D721Med (cell line): ENCODE data around the gene POLN.

Source experiments
- DNase-seq: peaks from one replicate; pipeline ENCODE4 v3.0.0; 2011; ENCODE audit warnings: low spot score; ENCODE audit not compliant: insufficient read length
- FAIRE-seq: peaks from 2 replicates; lab custom pipeline; 2011; peaks lifted over from hg19 to GRCh38; lab: Jason Lieb, UNC
- TF ChIP-seq, protein P1 (sequence below): IDR thresholded peaks from 2 replicates; pipeline ENCODE4 v1.5.1; 2012; ENCODE audit warnings: mild to moderate bottlenecking, control low read depth; ENCODE audit not compliant: insufficient read depth; ENCODE audit errors: missing control alignments

POLN gene

DNA sequence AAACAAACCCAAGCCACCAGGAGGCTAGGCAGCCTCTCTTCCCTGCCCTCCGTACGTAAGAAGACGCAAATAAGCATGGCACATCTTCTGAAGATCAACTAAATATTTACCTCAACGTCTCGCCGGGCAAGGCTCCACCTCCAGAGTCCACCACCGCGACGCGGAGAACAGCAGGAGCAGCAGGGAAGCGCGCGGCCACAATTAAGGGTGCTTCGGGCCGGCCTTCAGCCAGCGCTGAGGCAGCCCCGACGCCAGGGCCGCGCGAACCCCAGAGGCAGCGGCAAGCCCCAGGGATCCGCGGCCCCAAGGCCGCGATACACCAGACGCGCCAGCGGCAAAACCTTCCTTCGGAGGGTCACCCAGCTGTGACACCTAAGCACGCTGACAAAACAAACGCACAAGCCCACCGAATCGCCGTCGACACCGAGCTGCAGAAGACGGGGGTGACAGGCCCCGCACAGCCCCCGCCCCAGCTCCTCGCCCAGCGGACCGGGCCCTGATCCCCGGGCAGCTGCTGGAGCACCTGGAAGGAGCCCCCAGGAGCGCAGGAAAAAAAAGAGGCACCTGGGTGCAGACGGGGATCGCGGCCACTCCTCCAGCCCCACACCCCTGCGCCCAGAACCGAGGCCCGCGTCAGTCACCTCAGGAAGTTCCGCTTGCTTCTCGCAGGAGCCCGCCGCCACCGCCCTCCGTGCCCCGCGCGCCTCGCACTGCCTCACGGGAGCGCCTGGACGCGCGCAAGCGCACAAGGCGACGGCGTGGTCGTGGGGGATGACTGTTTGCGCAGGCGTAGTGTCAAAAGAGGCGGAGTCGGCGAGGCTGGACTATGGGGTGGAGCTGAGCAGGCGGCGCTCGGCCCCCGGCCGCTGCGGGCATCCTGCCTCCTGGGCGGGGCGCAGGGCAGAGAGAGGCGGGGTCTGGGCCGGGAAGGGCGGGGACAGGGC, at the start of gene POLN, which contains the start of gene HAUS3:
Gene POLN (minus strand): TSS at position 712 of the 944 bp plus-strand sequence. CDS start 12,890 bp downstream, outside the sequence.
Gene HAUS3 (minus strand): TSS at position 712 of the 944 bp plus-strand sequence. CDS start 1,175 bp downstream, outside the sequence.
- TF ChIP-seq, protein P1, sequence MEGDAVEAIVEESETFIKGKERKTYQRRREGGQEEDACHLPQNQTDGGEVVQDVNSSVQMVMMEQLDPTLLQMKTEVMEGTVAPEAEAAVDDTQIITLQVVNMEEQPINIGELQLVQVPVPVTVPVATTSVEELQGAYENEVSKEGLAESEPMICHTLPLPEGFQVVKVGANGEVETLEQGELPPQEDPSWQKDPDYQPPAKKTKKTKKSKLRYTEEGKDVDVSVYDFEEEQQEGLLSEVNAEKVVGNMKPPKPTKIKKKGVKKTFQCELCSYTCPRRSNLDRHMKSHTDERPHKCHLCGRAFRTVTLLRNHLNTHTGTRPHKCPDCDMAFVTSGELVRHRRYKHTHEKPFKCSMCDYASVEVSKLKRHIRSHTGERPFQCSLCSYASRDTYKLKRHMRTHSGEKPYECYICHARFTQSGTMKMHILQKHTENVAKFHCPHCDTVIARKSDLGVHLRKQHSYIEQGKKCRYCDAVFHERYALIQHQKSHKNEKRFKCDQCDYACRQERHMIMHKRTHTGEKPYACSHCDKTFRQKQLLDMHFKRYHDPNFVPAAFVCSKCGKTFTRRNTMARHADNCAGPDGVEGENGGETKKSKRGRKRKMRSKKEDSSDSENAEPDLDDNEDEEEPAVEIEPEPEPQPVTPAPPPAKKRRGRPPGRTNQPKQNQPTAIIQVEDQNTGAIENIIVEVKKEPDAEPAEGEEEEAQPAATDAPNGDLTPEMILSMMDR, result no peak
- FAIRE-seq (no peak), DNase-seq (peak; percentile 97)

DNA sequence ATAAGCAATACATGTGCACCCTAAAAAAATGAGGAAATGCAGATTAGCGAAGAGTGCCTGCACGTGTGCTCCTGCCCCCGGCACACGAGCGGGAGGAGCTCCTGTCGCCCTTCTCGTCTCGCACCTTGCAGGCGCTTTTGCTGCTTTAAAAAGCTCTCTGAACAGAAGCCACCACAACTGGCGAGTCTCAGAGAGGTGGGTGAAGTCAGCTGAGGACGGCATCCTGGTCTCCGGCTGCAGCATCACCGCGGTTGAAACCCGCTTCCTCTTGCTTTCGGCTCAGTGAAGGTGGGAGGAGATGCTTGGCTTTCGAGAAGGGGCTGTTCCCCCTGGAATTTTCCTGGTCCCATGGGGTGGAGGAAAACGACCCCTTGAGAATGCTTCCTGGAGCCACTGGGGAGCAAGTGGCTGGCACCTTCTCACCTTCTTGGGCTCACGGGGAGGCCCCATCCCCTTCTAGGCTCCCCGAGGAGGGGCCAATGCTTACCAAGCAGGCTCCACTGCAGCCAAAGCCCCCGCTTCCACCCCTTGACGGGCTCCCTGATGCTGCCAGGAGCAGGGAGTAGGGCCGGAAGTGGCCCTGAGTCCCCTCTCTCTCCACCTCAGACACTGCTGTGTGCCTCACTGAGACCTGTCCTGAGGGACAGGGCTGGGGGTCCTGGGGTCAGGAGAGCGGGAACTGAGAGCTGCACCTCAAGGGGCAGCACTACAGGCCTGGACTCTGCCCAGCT, 49.2 kb upstream of the POLN start:
- FAIRE-seq, result no peak
- DNase-seq, result no peak
- TF ChIP-seq, protein P1, result no peak

DNA sequence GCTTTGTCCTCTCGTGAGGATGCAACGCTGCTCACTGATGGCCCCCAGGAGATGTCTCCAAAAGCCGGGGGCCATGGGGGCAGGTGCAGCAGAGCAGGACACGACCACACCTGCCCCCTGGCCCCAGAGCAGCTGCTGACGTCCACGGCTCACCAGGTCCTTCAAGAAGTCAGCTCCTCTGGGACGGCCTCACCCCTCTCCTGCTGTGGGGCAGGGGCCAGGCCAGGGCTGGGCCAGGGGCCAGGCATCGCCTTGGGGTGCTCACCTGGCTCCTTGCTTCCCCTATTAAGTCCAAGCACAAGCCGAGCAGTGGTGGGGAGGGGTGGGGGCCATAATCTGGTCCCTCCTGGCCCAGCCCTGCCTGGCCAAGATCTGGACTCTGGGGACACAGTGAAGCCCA, 48.6 kb upstream of the POLN start:
- TF ChIP-seq, protein P1, result no peak
- FAIRE-seq (no peak), DNase-seq (no peak)

DNA sequence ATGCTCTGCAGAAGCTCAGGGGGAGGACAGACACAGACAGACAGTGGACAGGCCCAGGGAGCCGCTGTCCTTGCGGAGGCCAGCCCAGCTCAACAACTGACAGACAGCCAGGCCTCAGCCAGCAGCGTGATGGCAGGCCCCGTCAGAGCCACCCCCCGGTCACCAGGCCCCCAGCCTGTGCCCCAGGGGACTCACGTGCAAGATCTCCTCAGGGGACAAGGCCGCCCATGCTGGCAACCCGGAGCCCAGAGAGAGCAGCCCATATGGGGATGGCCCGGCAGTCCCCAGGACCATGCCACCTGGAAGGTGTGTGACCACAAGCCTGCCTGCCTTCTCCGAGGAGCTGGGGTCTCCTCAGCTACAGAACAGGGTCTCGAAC, 48.0 kb upstream of the POLN start:
- TF ChIP-seq, protein P1, result no peak
- FAIRE-seq, result no peak

DNA sequence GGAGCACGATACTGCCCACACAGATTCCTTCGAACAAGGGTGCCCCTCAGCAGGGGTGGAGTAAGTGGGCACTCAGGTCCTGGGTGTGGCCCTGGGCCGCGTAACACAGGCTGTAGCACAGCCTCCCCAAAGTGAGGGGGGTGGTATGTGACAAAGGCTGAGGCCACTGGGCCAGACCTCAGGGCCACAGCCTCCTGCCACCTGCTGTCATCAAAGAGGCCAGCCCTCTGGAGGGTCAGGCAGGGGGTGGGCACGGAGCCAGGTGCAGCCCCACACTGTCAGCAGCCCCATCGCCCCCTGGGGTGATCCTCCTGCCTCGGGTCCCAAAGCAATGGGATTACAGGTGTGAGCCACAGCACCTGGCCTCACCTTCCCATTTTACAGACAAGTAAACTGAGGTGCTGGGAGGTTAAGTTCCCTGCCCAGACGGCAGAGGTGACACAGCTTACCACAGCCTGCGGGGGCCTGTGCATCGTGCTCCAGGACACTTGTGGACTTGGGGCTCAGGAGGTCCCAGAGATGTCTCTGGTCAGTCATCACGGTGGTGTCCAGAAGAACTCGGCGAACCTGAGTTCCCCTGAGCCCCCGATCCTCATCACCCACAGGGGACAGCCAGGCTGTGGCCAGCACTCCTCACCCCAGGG, 47.5 kb upstream of the POLN start:
- TF ChIP-seq, protein P1, result no peak
- FAIRE-seq (no peak), DNase-seq (no peak)

More for the DNA sequence above, 48.0 kb upstream of the POLN start:
- no peak for DNase-seq

DNA sequence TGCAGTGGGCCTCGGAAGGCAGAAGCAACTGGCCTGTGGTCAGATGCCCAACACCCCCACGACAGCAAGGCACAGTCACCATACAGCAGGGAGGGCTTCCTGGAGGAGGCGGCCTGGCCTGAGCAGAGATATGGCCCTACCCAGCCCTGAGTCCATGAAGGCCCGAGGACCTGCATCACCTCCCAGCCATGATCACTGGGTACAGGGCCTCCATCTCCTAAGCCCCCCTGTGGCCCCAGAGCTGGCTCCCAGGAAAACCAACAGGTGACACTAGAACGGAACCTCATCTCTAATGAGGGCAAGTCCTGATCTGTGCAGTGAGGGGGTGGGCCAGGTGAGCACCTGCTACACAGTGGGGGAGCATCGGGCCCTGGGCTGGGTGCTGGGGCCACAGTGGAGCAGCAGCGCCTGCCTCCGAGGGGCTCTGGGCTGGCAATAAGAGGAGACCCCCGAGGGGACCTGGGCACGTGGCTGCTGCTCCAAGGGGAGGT, 46.2 kb upstream of the POLN start:
- DNase-seq (no peak), FAIRE-seq (no peak)
- TF ChIP-seq, protein P1, result no peak
